GM10266 (cell line): ENCODE results near the gene PALLD.

ENCODE experiments used
- DNase-seq: peaks from one replicate; pipeline ENCODE4 v3.0.0; 2012; ENCODE audit errors: extremely low spot score
- TF ChIP-seq, protein P1 (sequence below): IDR thresholded peaks from 2 replicates; pipeline ENCODE4 v1.5.1; 2012; ENCODE audit warnings: mild to moderate bottlenecking, low read depth; ENCODE audit not compliant: control insufficient read depth, insufficient read depth; ENCODE audit errors: missing control alignments

PALLD gene

DNA sequence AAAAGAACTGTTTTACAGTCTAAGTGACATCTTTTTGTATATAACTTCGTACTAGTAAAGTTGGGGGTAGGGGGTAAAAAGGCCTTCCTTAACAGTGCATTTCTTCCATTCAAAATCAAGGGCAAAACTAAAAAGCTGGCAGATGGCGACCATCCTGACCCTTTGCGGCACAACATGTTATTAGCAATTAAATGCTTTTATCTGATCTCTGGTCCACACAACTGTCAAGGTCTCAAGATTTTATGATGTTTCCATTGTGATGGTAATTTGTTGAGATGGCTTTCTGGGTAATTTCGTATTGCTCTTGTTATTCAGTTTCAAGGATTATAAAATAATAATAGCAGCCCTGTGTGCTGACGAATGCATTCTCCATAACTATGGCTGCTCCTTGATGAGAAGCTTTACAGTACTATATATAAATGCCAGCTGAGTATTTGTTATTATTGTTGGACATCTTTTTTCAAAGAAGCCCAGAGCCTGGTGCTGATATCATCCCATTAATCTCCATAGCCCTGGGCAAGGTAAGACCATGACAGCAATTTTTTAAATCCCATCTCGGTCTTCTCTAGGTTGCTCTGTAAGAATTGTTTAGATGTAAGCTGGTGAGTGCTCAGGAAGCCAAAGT is 423.7 kb downstream of the PALLD start:
- TF ChIP-seq, protein P1, sequence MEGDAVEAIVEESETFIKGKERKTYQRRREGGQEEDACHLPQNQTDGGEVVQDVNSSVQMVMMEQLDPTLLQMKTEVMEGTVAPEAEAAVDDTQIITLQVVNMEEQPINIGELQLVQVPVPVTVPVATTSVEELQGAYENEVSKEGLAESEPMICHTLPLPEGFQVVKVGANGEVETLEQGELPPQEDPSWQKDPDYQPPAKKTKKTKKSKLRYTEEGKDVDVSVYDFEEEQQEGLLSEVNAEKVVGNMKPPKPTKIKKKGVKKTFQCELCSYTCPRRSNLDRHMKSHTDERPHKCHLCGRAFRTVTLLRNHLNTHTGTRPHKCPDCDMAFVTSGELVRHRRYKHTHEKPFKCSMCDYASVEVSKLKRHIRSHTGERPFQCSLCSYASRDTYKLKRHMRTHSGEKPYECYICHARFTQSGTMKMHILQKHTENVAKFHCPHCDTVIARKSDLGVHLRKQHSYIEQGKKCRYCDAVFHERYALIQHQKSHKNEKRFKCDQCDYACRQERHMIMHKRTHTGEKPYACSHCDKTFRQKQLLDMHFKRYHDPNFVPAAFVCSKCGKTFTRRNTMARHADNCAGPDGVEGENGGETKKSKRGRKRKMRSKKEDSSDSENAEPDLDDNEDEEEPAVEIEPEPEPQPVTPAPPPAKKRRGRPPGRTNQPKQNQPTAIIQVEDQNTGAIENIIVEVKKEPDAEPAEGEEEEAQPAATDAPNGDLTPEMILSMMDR, result no peak
- DNase-seq, result no peak

DNA sequence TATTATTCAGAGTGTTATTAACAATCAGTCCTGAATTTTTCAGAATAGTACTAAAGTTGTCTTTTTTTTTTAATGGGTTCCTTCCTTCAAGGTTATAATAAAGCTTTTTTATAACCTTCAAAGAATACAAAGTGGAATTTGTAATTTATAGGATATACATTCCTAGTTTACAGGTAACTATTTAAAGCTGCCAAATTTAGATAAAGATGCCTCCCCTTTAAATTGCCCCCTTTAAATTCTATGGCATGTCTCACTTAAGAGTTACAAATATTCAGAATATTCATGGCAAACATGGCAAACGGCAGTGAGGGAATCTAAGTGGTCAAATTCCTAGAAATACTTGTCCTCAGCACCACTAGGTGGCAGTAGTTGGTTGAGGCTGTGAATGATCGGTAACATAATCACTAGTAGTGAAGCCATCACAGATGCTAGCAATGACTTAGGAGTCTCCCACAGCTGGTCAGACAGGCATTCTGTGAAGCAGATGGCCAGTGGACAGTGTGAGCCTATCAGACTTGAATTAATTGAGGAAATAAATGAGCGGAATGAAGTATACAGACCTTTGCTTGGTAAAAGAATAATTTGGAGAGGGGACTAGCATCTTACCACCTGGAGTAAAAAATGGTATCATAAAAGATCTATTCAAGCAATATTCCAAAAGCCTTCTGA is 426.8 kb downstream of the PALLD start:
- DNase-seq, result peak; percentile 53
- TF ChIP-seq, protein P1, result peak; percentile 75

DNA sequence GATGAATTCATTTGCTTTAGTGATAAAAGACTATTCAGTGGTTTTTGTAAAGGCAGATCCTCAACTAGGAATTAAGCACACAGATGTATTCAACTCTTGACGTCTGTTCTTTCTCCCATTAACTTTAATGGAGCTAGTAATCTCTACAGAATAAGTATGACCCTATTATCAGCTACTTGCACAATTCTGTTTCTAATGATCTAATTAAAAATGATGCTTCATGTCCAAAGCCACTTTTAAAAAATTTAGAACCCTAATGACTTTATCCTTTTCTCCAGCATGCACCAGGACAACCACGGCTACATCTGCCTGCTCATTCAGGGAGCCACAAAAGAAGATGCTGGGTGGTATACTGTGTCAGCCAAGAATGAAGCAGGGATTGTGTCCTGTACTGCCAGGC is 427.8 kb downstream of the PALLD start:
- TF ChIP-seq, protein P1, result no peak
- DNase-seq, result no peak

DNA sequence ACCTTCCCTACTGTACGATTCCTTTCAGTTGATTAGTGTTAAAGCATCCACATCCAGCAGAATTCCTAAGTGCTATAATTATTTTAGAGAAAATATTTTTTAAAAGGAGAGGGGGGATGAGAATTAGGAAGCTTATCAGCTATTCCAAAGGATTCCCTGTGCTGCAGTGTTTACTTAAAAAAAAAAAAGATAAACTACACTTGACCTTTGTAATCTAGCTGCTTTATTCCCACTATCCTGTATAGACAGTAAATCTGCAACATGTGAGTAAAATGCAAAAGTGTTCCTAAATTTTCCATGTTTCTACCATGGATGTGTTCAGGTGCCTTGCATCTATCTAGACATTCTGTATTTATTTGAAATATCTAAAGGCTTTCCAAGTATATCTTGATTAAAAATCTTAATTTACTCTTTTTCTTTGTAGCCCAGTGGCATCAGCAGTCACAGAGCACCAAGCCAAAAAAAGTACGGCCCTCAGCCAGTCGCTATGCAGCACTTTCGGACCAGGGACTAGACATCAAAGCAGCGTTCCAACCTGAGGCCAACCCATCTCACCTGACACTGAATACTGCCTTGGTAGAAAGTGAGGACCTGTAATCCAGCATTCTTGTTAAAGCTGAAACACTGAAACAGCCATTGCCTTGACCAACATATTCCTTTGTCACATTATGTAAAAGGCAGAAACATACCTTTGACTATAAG is 429.1 kb downstream of the PALLD start:
- TF ChIP-seq, protein P1, result no peak
- DNase-seq, result no peak

DNA sequence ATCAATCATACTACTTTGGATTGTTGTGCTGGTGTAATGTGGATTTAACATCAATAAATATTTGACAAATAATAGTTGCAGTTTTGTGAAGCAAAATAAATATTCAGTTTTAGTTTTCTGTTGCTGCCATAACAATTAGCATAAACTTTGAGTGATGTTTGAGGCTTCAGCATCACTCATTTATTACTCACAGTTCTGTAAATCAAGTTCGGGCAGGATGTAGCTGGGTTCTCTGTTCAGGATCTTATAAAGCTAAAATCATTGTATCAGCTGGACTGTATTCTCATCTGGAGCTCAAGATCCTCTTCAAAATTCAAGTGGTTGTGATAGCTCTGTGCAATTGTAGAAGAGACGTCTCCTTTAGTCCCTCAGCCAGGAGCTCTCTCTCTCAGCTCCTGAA is 431.5 kb downstream of the PALLD start:
- DNase-seq, result no peak
- TF ChIP-seq, protein P1, result no peak

DNA sequence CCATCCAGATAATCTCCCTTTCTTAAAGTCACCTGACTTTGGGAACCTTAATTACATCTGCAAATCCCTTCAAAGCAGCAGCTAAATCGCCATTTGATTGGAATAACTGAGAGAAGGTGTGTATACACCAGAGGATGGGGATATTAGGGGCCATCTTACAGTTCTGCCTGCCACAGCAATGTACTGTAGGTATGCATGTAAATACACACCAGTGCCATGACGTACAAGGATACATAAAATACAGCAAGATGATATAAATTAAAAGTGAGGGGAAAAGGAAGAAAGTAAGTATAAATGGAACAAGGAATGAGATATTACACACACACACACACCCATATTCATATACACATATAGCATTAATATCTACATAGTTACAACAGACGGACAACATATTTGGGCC is 432.0 kb downstream of the PALLD start:
- DNase-seq, result no peak
- TF ChIP-seq, protein P1, result no peak
